Measurements from ENCODE around the gene PCED1A.
A peak's percentile ranks its signal among the peaks of the same experiment; 100 is the strongest.
"Not testable (repeated sequence)": the region's sequence is repeated elsewhere in the genome, so short reads cannot be mapped to it uniquely, and the experiment has no call there.

The PCED1A gene

GRCh38 chr20:2834401-2835110 lies 5.9 kb downstream of the PCED1A start:
- Mint-ChIP-seq H3K4me3 (no peak overlapping the region), H3K27me3 (peaks cover 0 to 1% of the 10 kb centered on the region in 2 donors), H3K4me1 (ENCODE audit: low read depth in 2 of 2) (peaks cover 7 to 20% of the 10 kb centered on the region in 2 donors), H3K9me3 (no peaks in the 10 kb centered on the region), H3K36me3 (ENCODE audit: insufficient read depth) (peaks cover 5% of the 10 kb centered on the region), H3K27ac (no peak overlapping the region)
- DNase-seq: no peak
- ATAC-seq (replicated peaks): no peak

- Mint-ChIP-seq H3K27me3 (peaks cover 0 to 7% of the 10 kb centered on the region in 2 donors), H3K4me3 (no peak overlapping the region), H3K36me3 (ENCODE audit: insufficient read depth) (no peaks in the 10 kb centered on the region), H3K4me1 (ENCODE audit: low read depth in 2 of 2) (peaks cover 2 to 14% of the 10 kb centered on the region in 2 donors), H3K9me3 (no peaks in the 10 kb centered on the region), H3K27ac (no peak overlapping the region)
- DNase-seq (no peak), ATAC-seq (replicated peaks) (no peak)
Observed at GRCh38 chr20:2833761-2834160, 6.7 kb downstream of the PCED1A start.

- not testable (repeated sequence) for H3K27ac Mint-ChIP-seq; H3K36me3 Mint-ChIP-seq (ENCODE audit: insufficient read depth); H3K4me3 Mint-ChIP-seq; H3K9me3 Mint-ChIP-seq; DNase-seq; ATAC-seq (replicated peaks)
- H3K27me3 Mint-ChIP-seq: peaks cover 13 to 17% of the 10 kb centered on the region in 2 donors
- peaks cover 0 to 12% of the 10 kb centered on the region in 2 donors for H3K4me1 Mint-ChIP-seq (ENCODE audit: low read depth in 2 of 2)
Observed at GRCh38 chr20:2831206-2831605, 9.2 kb downstream of the PCED1A start.

- Mint-ChIP-seq H3K9me3 (no peaks in the 10 kb centered on the region), H3K27ac (no peak overlapping the region), H3K4me3 (no peak overlapping the region), H3K4me1 (ENCODE audit: low read depth in 2 of 2) (peaks cover 6 to 19% of the 10 kb centered on the region in 2 donors), H3K27me3 (peaks cover 13 to 17% of the 10 kb centered on the region in 2 donors), H3K36me3 (ENCODE audit: insufficient read depth) (peaks cover 9% of the 10 kb centered on the region)
- DNase-seq (no peak), ATAC-seq (replicated peaks) (no peak)
Observed at GRCh38 chr20:2829376-2829775, 11.1 kb downstream of the PCED1A start.

GRCh38 chr20:2826655-2827054 lies 13.8 kb downstream of the PCED1A start:
- no peaks in the 10 kb centered on the region for H3K9me3 Mint-ChIP-seq
- H3K4me1 Mint-ChIP-seq (ENCODE audit: low read depth in 2 of 2): peaks cover 11 to 20% of the 10 kb centered on the region in 2 donors
- DNase-seq (no peak), ATAC-seq (replicated peaks) (no peak)
- peaks cover 15 to 17% of the 10 kb centered on the region in 2 donors for H3K27me3 Mint-ChIP-seq
- peak overlapping the region in 1 of 2 donors; percentile 52 for H3K27ac Mint-ChIP-seq
- peak overlapping the region in 1 of 2 donors; percentile 47 for H3K4me3 Mint-ChIP-seq
- peaks cover 9% of the 10 kb centered on the region for H3K36me3 Mint-ChIP-seq (ENCODE audit: insufficient read depth)

GRCh38 chr20:2825761-2826160 lies 14.7 kb downstream of the PCED1A start:
- ATAC-seq (replicated peaks): peak; percentile 31
- Mint-ChIP-seq H3K27me3 (peaks cover 17 to 18% of the 10 kb centered on the region in 2 donors), H3K4me3 (peak overlapping the region; percentile 47 to 72), H3K36me3 (ENCODE audit: insufficient read depth) (peaks cover 9% of the 10 kb centered on the region), H3K4me1 (ENCODE audit: low read depth in 2 of 2) (peaks cover 14 to 23% of the 10 kb centered on the region in 2 donors), H3K9me3 (no peaks in the 10 kb centered on the region), H3K27ac (no peak overlapping the region)
- DNase-seq: no peak

DNA sequence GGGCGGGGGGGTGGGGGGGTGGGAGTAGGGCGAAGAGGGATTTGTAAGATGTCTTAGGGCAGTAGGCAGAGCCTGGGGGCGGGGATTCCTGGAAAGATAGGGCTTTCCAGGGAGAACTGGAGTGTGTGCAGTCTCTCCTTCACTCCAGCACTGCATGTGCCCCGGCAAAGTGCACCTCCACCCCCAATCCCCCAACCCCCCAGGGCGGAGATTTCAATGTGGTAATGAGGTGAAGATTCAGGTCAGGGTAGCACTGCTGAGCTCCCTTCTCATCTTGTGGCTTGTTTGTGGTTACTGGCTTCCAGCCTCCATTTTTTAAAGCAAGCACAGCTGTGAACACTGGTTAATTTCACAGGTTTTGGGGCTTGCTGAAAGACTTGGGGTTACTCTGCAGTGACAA lies 18.4 kb downstream of the PCED1A start:
- Mint-ChIP-seq H3K27ac (peak overlapping the region in 1 of 2 donors; percentile 49), H3K4me1 (ENCODE audit: low read depth in 2 of 2) (peaks cover 20 to 27% of the 10 kb centered on the region in 2 donors), H3K27me3 (peaks cover 6 to 18% of the 10 kb centered on the region in 2 donors), H3K9me3 (no peaks in the 10 kb centered on the region), H3K4me3 (peak overlapping the region; percentile 66 to 68), H3K36me3 (ENCODE audit: insufficient read depth) (peaks cover 12% of the 10 kb centered on the region)
- ATAC-seq (replicated peaks) (peak; percentile 97), DNase-seq (peak; percentile 62 to 66 (median 66))

DNA sequence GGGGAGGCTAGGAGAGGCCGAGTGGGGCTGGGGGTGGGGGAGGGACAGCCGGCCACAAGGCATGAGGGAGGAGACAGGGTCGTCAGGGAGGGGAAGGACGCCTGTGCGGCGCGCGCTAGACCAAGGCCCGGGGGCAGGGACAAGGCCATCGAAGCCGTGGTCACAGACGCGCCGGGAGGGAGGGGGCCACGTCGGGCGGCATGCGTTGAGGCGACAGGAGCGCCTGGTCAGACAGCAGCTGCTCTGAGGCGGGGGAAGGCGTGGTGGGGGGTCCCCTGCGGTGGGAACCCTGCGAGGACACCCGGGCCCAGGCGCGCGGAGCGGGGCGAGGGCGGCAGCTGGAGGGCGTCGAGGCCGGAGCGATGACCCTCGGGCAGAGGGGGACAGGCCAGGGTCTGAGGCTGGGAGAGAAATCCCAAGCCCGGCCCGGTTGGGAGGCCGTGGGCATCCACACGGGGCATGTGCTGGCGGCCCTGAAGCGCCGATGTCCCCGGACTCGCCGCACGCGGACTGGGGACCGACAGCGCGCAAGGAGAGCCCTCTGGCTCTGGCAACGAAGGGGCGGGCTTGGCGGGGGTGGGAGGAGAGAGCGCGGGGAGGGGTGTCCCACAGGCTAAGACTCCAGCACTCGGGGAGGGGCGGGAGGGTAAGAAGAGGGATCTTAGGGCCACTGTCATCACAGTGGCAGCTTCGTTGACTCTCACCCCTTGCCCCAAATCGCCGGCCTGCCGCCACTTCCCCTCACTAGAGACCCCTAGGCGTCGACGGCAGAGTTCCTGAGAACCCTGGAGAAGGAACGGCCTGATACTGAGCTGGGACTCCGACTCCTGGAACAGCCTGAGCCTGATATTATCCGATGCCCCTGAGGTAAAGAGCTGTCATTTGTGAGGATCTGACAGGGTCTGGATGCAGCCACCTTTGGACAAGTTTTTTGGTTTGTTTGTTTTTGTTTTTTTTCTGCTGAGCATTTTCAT lies 19.3 kb downstream of the PCED1A start:
- H3K36me3 Mint-ChIP-seq (ENCODE audit: insufficient read depth): peaks cover 8% of the 10 kb centered on the region
- ATAC-seq (replicated peaks): no peak
- DNase-seq: no peak
- peaks cover 4 to 14% of the 10 kb centered on the region in 2 donors for H3K27me3 Mint-ChIP-seq
- H3K4me1 Mint-ChIP-seq (ENCODE audit: low read depth in 2 of 2): peaks cover 18 to 24% of the 10 kb centered on the region in 2 donors
- peak overlapping the region in 1 of 2 donors; percentile 49 for H3K27ac Mint-ChIP-seq
- peak overlapping the region; percentile 66 to 68 for H3K4me3 Mint-ChIP-seq
- H3K9me3 Mint-ChIP-seq: no peaks in the 10 kb centered on the region

DNA sequence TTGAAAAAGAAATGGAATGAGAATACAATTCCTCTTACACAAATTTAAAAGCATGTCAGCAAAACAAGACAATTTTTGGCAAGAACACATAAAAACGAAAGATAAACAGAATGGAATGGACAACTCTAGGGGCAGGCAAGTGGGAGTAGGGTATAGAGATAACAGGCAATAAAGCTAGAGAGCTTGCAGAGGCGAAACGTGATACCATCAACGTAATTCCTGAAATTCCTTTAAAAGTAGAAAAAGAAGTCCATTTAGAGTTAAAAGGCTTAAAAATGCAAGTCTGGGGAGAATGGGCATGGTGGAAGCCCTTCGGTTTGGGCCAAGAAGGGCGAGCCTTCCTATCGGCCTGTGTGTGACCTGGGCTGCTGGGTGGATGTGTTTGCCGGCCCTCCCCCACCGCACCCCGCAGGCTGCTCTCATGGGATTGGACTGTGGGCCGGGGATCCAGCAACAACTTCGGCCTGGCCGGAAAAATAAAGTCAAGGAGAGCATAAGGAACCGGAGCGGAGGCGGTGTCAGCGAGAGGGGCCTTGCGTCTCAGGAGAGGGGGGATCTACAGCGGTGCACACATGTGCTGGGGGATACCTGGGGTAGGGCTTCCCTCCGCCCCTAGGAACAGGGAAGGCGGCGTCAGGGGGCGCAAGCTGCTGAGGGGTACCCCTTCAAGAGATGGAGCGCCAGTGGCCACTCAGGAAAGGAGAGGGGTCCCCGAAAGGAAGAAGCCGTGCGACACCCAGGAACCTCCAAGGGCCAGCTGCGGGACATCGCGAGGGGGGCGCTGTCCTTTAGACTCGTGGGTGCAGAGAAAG lies 20.2 kb downstream of the PCED1A start:
- peaks cover 3% of the 10 kb centered on the region for H3K36me3 Mint-ChIP-seq (ENCODE audit: insufficient read depth)
- H3K27ac Mint-ChIP-seq: no peak overlapping the region
- no peaks in the 10 kb centered on the region for H3K9me3 Mint-ChIP-seq
- DNase-seq: no peak
- no peak for ATAC-seq (replicated peaks)
- peak overlapping the region; percentile 20 to 56 for H3K4me3 Mint-ChIP-seq
- peaks cover 4 to 20% of the 10 kb centered on the region in 2 donors for H3K27me3 Mint-ChIP-seq
- peaks cover 11 to 18% of the 10 kb centered on the region in 2 donors for H3K4me1 Mint-ChIP-seq (ENCODE audit: low read depth in 2 of 2)

- Mint-ChIP-seq H3K36me3 (ENCODE audit: insufficient read depth) (peaks cover 3% of the 10 kb centered on the region), H3K27ac (no peak overlapping the region), H3K27me3 (peaks cover 10 to 35% of the 10 kb centered on the region in 2 donors)
Observed at GRCh38 chr20:2817891-2818595, 22.4 kb downstream of the PCED1A start.

DNA sequence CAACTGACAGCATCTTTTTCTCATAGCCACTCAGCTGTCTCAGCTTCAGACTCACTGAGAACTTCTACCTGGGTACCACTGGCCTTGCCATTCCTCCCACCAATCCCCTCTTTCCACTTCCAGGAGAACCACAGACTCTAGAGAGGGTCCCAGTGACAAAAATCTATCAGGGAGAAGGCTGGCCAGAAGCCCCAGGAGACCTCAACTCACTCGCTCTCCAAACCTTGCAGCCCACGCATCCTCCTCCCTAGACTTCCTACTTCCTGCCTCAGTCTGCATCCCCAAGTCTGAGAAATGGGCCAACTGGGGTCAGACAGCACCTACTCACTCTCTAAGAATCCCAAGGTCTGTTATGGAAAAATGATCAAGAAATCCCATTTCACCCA lies 23.1 kb downstream of the PCED1A start:
- Mint-ChIP-seq H3K4me1 (ENCODE audit: low read depth in 2 of 2) (peaks cover 11 to 18% of the 10 kb centered on the region in 2 donors), H3K36me3 (ENCODE audit: insufficient read depth) (peaks cover 5% of the 10 kb centered on the region), H3K9me3 (no peaks in the 10 kb centered on the region), H3K27me3 (peaks cover 14 to 42% of the 10 kb centered on the region in 2 donors), H3K4me3 (no peak overlapping the region), H3K27ac (no peak overlapping the region)
- ATAC-seq (replicated peaks) (no peak), DNase-seq (no peak)

More at GRCh38 chr20:2817891-2818595, 22.4 kb downstream of the PCED1A start:
- H3K9me3 Mint-ChIP-seq: no peaks in the 10 kb centered on the region
- peaks cover 11 to 18% of the 10 kb centered on the region in 2 donors for H3K4me1 Mint-ChIP-seq (ENCODE audit: low read depth in 2 of 2)
- DNase-seq: no peak
- no peak overlapping the region for H3K4me3 Mint-ChIP-seq
- ATAC-seq (replicated peaks): no peak

GRCh38 chr20:2816583-2817340 lies 23.7 kb downstream of the PCED1A start:
- ATAC-seq (replicated peaks): peak; percentile 65
- DNase-seq: no peak
- Mint-ChIP-seq H3K4me3 (no peak overlapping the region), H3K27me3 (peaks cover 19 to 48% of the 10 kb centered on the region in 2 donors), H3K9me3 (no peaks in the 10 kb centered on the region), H3K4me1 (ENCODE audit: low read depth in 2 of 2) (peaks cover 8 to 14% of the 10 kb centered on the region in 2 donors), H3K36me3 (ENCODE audit: insufficient read depth) (peaks cover 5% of the 10 kb centered on the region), H3K27ac (no peak overlapping the region)

Measured in effector memory CD8-positive, alpha-beta T cell (primary cell).